NB4 (cell line): ENCODE data around the gene CYP26A1.

Source experiments
- CTCF ChIP-seq: IDR thresholded peaks from one replicate; pipeline ENCODE4 v1.5.1; 2012; ENCODE audit warnings: low read depth, low read length
- MAX ChIP-seq: IDR thresholded peaks from 2 replicates; pipeline ENCODE4 v1.6.1; 2011; ENCODE audit warnings: low read depth, low read length
- POLR2A ChIP-seq: IDR thresholded peaks from 2 replicates; pipeline ENCODE4 v1.6.1; 2011; ENCODE audit warnings: mild to moderate bottlenecking; ENCODE audit not compliant: insufficient read length; ENCODE audit errors: extremely low read depth

- TF ChIP-seq CTCF (no peak), POLR2A (no peak), MAX (no peak)
Measured at GRCh38 chr10:93091960-93092359, 18.3 kb downstream of the CYP26A1 start.
